ENCODE data around the gene MED25.

MED25 gene

DNA sequence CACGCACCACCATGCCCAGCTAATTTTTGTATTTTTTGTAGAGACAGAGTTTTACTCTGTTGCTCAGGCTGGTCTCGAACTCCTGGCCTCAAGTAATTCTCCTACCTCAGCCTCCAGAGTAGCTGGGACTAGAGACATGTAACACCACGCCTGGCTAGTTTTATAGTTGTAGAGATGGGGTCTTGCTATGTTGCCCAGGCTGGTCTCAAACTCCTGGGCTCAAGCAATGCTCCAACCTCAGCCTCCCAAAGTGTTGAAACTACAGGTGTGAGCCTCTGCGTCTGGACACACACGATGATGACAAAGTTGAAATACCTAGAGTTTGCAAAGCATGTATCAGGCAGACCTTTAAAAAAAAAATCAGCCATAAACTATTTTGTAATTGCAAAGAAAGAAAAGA is 28.3 kb downstream of the MED25 start:
- no peak for DNase-seq (ENCODE audit: low read depth)
- H3K4me3 ChIP-seq (ENCODE audit: low read length), result no peak overlapping the region
- TF ChIP-seq, protein P1, sequence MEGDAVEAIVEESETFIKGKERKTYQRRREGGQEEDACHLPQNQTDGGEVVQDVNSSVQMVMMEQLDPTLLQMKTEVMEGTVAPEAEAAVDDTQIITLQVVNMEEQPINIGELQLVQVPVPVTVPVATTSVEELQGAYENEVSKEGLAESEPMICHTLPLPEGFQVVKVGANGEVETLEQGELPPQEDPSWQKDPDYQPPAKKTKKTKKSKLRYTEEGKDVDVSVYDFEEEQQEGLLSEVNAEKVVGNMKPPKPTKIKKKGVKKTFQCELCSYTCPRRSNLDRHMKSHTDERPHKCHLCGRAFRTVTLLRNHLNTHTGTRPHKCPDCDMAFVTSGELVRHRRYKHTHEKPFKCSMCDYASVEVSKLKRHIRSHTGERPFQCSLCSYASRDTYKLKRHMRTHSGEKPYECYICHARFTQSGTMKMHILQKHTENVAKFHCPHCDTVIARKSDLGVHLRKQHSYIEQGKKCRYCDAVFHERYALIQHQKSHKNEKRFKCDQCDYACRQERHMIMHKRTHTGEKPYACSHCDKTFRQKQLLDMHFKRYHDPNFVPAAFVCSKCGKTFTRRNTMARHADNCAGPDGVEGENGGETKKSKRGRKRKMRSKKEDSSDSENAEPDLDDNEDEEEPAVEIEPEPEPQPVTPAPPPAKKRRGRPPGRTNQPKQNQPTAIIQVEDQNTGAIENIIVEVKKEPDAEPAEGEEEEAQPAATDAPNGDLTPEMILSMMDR (IDR thresholded peaks at IDR 0.05; ENCODE audit: insufficient read depth, low read depth, low read length, missing control alignments), result no peak

DNA sequence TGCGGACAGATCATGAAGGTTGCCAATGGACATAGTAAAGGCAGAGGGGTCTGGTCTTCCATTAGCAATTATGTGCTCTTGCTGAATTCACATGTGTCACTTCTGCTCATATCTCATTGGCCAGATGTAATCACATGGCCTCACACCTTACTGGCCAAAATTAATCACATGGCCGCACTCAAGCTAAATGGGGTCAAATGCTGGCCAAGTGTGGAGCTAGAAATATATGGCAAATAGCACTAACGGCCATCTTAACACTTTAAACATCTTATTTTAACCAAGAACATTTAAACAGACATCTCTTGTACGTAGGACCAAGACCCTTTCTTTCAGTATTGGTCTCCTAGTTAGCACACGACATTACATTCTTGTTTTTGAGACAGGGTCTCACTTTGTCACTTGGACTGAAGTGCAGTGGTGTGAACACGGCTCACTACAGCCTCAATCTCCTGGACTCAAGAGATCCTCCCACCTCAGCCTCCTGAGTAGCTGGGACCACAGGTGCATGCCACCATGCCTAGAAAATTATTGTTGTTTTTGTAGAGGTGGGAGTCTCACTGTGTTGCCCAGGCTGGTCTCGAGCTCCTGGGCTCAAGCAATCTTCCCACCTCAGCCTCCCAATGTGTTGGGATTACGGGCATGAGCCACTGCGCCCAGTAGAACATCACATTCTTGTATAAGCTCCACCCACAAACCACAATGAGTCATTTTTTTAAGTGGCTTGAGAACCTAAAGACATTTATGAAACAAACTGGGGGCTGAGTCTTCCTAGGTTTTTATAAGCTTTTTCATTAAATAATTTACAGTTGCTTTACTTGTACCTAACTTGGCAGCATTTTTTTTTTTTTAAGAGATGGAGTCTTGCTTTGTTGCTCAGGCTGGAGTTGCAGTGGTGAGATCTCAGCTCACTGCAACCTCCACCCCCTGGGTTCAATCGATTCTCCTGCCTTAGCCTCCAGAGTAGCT is 29.9 kb downstream of the MED25 start:
- TF ChIP-seq, protein P1 (IDR thresholded peaks at IDR 0.05; ENCODE audit: insufficient read depth, low read depth, low read length, missing control alignments), result no peak
- H3K4me3 ChIP-seq (ENCODE audit: low read length), result no peak overlapping the region
- peak; percentile 88 for DNase-seq (ENCODE audit: low read depth)

DNA sequence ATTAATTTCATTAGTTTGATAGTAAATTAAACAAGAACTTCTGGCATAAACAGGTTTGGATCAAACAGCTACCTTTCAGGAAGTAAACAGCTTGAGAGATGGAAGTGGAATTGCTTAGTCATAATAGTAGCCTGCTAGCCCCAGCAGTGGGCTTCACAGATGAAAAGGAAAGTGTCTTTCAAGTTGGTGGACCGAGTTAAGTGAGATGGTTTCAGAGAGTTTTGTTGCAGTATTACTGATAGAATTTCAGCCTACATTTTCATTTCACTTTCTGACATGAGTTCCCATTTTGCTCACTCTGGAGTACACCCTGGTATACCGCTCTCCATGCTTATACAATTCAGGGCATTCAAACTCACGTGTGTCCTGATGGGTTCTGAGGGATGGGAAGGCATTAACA is 30.8 kb downstream of the MED25 start:
- TF ChIP-seq, protein P1 (IDR thresholded peaks at IDR 0.05; ENCODE audit: insufficient read depth, low read depth, low read length, missing control alignments), result no peak
- no peak overlapping the region for H3K4me3 ChIP-seq (ENCODE audit: low read length)
- no peak for DNase-seq (ENCODE audit: low read depth)

DNA sequence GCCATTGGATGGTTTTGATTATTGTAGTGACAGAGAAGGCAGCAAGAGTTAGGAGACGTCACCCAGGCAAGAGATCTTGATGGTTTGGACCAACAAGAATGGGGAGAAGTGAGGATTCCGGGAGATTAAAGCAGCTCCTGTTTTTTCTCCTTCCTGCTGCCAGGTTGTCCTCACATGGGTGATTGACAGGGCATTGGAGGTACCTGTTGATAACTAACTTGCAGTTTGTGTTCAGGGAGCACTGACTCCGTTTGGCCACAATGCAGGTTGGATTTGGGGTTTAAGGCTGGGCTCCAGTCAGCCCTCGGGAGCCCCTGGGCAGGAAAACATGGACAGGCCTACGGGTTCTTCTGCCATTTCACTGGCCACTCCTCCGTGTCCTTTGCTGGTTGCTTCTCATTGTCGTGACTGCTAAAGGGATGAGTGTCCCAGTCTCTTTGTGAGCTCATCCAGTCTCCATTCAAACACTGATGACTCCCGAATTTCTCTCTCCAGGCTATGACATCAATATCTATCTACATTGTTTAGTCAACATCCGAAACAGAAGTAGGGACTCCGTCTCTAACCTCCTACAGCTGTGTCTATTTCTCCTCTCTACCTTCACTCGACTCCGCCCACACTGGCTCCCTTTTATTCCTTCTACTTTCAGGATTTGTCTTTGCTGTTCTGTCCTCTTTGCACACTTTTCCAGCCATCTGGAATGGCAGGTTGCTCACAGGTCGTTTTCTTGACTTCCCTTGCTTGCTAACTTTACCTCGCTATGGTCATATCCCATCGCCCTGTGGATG is 31.5 kb downstream of the MED25 start:
- DNase-seq (ENCODE audit: low read depth), result no peak
- TF ChIP-seq, protein P1 (IDR thresholded peaks at IDR 0.05; ENCODE audit: insufficient read depth, low read depth, low read length, missing control alignments), result no peak
- peak overlapping the region; percentile 91 for H3K4me3 ChIP-seq (ENCODE audit: low read length)

DNA sequence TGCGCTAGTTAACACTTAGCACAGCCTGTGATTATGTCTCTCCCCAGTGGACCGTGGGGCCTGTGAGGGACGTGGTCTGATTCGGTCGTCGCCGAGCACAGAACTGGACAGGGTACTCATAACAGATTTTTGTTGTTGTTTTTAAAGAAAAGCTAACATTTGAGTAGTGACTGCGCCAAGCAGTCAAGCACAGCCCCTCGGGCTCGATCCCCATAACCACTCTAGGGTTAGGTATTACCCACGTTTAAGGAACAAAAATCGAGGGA is 32.1 kb downstream of the MED25 start:
- H3K4me3 ChIP-seq (ENCODE audit: low read length), result peak overlapping the region; percentile 91
- DNase-seq (ENCODE audit: low read depth), result no peak
- TF ChIP-seq, protein P1 (IDR thresholded peaks at IDR 0.05; ENCODE audit: insufficient read depth, low read depth, low read length, missing control alignments), result no peak

DNA sequence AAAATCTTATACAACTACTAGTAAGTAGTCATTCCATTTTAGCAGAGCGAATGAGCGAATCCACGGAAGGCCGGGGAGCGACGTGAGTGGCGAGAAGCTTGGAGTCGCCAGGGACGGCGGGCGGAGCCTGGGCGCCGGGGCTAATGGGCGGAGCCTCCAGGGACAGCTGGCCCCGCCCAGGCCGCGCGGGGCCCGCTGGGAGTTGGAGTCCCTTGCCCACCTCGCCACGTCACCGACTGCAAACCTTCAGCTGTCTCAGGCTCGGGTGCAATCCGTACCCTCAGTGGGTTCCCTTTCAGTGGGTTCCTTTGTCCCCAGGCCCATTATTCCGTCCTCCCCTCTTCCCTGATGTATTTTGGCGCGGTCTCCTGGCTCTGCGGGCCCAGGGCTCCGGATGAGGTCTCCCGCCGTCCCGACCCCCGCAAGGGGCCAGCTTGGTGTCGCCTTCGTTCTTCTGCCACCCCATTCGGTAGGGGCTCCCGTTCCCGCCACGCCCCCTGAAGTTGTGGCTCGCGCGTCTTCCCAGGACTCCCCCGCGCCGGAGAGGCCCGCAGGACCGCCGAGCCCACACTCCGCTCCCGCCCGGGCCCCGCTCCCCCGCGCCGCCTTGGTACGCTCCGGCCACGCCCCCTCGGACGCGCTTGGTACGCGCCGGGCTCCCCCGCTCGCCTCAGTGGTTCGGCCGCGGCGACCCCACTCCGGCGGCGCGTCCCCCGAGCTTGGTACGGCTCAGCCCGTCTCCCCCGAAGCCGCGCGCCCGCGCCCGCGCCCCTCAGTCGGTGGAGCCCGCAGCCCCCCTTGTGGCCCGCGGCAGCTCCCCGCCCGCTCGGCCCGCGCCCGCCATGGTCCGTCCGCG is 32.6 kb downstream of the MED25 start, which contains the start of gene PTOV1:
Gene PTOV1, plus strand, starts transcription at position 673 of the 856 bp plus-strand sequence.
- TF ChIP-seq, protein P1 (IDR thresholded peaks at IDR 0.05; ENCODE audit: insufficient read depth, low read depth, low read length, missing control alignments), result no peak
- DNase-seq (ENCODE audit: low read depth), result peak; percentile 93
- H3K4me3 ChIP-seq (ENCODE audit: low read length), result peak within 1 kb of the TSS; percentile 91

All from epithelial cell of esophagus (primary cell).